Measurements from ENCODE around the gene LST1. TPM values are rescaled to one million over a fixed set of nuclear protein-coding genes. Genes with fewer than 3 reads are reported as not detected.

Gene LST1
- total RNA-seq, 3 donors from 2014 or later (not counting 1 experiment from before 2014, with no cell fraction given), result 25.4 to 120 (median 50.5) TPM

GRCh38 chr6:31578184-31579118 lies 7.6 kb upstream of the LST1 start:
- no peaks in the 10 kb centered on the region for H3K36me3 Mint-ChIP-seq
- Histone ChIP-seq H3K27ac (ENCODE audit: low read length) (no peak overlapping the region), H3K9me3 (ENCODE audit: control insufficient read depth, insufficient read depth, low read length) (no peaks in the 10 kb centered on the region), H3K4me3 (ENCODE audit: low read length) (no peak overlapping the region), H3K36me3 (ENCODE audit: control insufficient read depth, insufficient read depth, low read length) (peaks cover 10% of the 10 kb centered on the region), H3K27me3 (ENCODE audit: control insufficient read depth, insufficient read depth, low read length) (no peaks in the 10 kb centered on the region), H3K4me1 (ENCODE audit: control insufficient read depth, insufficient read depth, low read length) (peaks cover 89% of the 10 kb centered on the region)
- intact Hi-C loops (cut with micrococcal nuclease), result no loop called here
- no peaks in the 10 kb centered on the region for H3K9me3 Mint-ChIP-seq
- H3K4me3 Mint-ChIP-seq, result peak overlapping the region; percentile 80
- H3K4me1 Mint-ChIP-seq, result peaks cover 84 to 92% of the 10 kb centered on the region in 2 donors
- WGBS (ENCODE audit: insufficient coverage), result 84% methylated on average over 12 of the region's 12 CpGs
- ATAC-seq (no peak), DNase-seq (peak in 1 of 2 donors; percentile 19)
- TF ChIP-seq, protein P1, sequence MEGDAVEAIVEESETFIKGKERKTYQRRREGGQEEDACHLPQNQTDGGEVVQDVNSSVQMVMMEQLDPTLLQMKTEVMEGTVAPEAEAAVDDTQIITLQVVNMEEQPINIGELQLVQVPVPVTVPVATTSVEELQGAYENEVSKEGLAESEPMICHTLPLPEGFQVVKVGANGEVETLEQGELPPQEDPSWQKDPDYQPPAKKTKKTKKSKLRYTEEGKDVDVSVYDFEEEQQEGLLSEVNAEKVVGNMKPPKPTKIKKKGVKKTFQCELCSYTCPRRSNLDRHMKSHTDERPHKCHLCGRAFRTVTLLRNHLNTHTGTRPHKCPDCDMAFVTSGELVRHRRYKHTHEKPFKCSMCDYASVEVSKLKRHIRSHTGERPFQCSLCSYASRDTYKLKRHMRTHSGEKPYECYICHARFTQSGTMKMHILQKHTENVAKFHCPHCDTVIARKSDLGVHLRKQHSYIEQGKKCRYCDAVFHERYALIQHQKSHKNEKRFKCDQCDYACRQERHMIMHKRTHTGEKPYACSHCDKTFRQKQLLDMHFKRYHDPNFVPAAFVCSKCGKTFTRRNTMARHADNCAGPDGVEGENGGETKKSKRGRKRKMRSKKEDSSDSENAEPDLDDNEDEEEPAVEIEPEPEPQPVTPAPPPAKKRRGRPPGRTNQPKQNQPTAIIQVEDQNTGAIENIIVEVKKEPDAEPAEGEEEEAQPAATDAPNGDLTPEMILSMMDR (IDR thresholded peaks at IDR 0.05), result no peak
- peak overlapping the region; percentile 95 to 100 for H3K27ac Mint-ChIP-seq
- no peaks in the 10 kb centered on the region for H3K27me3 Mint-ChIP-seq (ENCODE audit: low read depth in 2 of 2)

- DNase-seq (peak in 1 of 2 donors; percentile 15), ATAC-seq (no peak)
- Histone ChIP-seq H3K9me3 (ENCODE audit: control insufficient read depth, insufficient read depth, low read length) (no peaks in the 10 kb centered on the region), H3K27ac (ENCODE audit: low read length) (no peak overlapping the region), H3K27me3 (ENCODE audit: control insufficient read depth, insufficient read depth, low read length) (no peaks in the 10 kb centered on the region), H3K4me3 (ENCODE audit: low read length) (no peak overlapping the region), H3K4me1 (ENCODE audit: control insufficient read depth, insufficient read depth, low read length) (peaks cover 89% of the 10 kb centered on the region), H3K36me3 (ENCODE audit: control insufficient read depth, insufficient read depth, low read length) (peaks cover 10% of the 10 kb centered on the region)
- Mint-ChIP-seq H3K27me3 (ENCODE audit: low read depth in 2 of 2) (no peaks in the 10 kb centered on the region), H3K4me1 (peaks cover 78 to 86% of the 10 kb centered on the region in 2 donors), H3K9me3 (no peaks in the 10 kb centered on the region), H3K27ac (peak overlapping the region; percentile 95 to 100), H3K36me3 (no peaks in the 10 kb centered on the region), H3K4me3 (peak overlapping the region; percentile 80)
- intact Hi-C loops (cut with micrococcal nuclease), result no loop called here
- WGBS (ENCODE audit: insufficient coverage), result 91% methylated on average over 3 of the region's 3 CpGs
- TF ChIP-seq, protein P1 (IDR thresholded peaks at IDR 0.05), result no peak
Measured at GRCh38 chr6:31579119-31579505, 7.0 kb upstream of the LST1 start.

DNA sequence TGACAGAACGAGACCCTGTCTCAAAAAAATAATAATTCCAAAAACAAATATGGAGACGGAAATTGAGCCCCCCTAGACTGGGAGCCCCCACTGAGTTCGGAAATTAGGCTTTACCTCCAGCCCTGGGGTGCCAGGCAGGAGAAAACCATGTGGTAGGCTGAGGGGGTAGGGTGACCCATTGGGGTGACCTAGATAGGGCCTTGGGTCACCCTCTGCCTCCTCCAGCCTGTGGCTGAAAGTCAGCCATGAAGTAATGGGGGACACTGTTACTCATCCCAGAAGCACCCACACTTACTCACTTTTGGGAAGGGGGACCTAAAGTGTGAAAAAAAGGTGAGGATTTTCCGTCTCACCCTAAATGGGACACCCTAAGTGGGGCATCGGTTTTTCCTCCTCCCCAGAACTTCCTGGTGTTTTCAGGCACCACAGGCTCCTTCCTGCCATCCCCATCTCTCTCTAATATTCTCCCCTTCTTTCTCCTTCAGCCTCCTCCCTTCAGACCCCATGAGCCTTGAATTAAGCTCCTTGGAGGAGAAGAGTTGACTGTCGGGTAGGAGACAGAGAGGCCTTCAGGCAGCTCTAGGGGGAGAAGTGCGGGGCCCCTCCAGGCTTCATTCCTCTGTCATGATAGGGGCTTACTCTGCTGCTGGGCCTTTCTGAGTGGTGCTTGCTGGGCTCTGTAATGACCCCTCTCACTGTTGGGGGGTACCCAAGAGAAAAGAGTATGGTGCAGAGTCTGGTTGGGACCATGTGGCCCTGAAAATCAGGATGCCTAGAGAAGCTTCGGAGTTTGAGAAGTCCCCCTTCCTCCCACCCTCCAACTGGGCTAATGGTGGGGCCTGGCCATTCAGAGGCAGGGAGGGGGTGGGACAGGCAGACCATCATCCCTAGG lies 6.3 kb upstream of the LST1 start:
- peaks cover 10% of the 10 kb centered on the region for H3K36me3 ChIP-seq (ENCODE audit: control insufficient read depth, insufficient read depth, low read length)
- intact Hi-C loops (cut with micrococcal nuclease), result loop anchor here (2.0 to 5.0 kb wide), 2 partner anchors 19 to 87 kb away; no protein-coding TSS in a partner anchor
- peak overlapping the region; percentile 98 for H3K4me3 ChIP-seq (ENCODE audit: low read length)
- H3K27me3 Mint-ChIP-seq (ENCODE audit: low read depth in 2 of 2), result no peaks in the 10 kb centered on the region
- ATAC-seq (no peak), DNase-seq (peak in 1 of 2 donors; percentile 37)
- TF ChIP-seq, protein P1 (IDR thresholded peaks at IDR 0.05), result no peak
- H3K36me3 Mint-ChIP-seq, result no peaks in the 10 kb centered on the region
- peak overlapping the region; percentile 95 to 100 for H3K27ac Mint-ChIP-seq
- H3K4me3 Mint-ChIP-seq, result peak overlapping the region; percentile 98
- 61% methylated on average over 6 of the region's 8 CpGs for WGBS (ENCODE audit: insufficient coverage)
- H3K9me3 Mint-ChIP-seq, result no peaks in the 10 kb centered on the region
- peaks cover 73 to 79% of the 10 kb centered on the region in 2 donors for H3K4me1 Mint-ChIP-seq
- no peaks in the 10 kb centered on the region for H3K9me3 ChIP-seq (ENCODE audit: control insufficient read depth, insufficient read depth, low read length)
- peaks cover 89% of the 10 kb centered on the region for H3K4me1 ChIP-seq (ENCODE audit: control insufficient read depth, insufficient read depth, low read length)
- no peaks in the 10 kb centered on the region for H3K27me3 ChIP-seq (ENCODE audit: control insufficient read depth, insufficient read depth, low read length)
- H3K27ac ChIP-seq (ENCODE audit: low read length), result peak overlapping the region; percentile 87

Measured in natural killer cell (primary cell).